ENCODE data around the gene ZNF430. TPM values are rescaled to one million over a fixed set of nuclear protein-coding genes. Genes with fewer than 3 reads are reported as not detected.

Gene ZNF430
- total and polyA plus RNA-seq, 2 experiments from 2014 or later: 13.1 to 20.0 TPM

DNA sequence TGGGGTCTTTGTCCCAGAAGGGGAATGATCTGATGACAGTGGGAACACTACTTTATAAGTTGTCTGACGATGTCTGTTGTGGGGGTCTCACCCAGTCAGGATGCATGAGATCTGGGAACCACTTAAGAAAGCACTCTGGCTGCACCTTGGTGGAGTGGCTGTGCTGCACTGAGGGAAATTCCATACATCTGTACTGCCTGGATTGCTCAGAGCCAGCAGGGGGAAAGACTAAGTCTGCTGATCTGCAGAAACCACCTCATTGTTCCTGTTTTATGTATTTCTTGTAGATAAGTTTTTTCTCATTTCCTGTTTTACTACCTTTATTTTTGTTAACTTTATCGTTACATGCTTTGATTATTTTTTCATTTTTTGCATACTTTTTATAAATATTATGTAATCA is 27.3 kb downstream of the ZNF430 start (continued):
- TF ChIP-seq, protein P1, sequence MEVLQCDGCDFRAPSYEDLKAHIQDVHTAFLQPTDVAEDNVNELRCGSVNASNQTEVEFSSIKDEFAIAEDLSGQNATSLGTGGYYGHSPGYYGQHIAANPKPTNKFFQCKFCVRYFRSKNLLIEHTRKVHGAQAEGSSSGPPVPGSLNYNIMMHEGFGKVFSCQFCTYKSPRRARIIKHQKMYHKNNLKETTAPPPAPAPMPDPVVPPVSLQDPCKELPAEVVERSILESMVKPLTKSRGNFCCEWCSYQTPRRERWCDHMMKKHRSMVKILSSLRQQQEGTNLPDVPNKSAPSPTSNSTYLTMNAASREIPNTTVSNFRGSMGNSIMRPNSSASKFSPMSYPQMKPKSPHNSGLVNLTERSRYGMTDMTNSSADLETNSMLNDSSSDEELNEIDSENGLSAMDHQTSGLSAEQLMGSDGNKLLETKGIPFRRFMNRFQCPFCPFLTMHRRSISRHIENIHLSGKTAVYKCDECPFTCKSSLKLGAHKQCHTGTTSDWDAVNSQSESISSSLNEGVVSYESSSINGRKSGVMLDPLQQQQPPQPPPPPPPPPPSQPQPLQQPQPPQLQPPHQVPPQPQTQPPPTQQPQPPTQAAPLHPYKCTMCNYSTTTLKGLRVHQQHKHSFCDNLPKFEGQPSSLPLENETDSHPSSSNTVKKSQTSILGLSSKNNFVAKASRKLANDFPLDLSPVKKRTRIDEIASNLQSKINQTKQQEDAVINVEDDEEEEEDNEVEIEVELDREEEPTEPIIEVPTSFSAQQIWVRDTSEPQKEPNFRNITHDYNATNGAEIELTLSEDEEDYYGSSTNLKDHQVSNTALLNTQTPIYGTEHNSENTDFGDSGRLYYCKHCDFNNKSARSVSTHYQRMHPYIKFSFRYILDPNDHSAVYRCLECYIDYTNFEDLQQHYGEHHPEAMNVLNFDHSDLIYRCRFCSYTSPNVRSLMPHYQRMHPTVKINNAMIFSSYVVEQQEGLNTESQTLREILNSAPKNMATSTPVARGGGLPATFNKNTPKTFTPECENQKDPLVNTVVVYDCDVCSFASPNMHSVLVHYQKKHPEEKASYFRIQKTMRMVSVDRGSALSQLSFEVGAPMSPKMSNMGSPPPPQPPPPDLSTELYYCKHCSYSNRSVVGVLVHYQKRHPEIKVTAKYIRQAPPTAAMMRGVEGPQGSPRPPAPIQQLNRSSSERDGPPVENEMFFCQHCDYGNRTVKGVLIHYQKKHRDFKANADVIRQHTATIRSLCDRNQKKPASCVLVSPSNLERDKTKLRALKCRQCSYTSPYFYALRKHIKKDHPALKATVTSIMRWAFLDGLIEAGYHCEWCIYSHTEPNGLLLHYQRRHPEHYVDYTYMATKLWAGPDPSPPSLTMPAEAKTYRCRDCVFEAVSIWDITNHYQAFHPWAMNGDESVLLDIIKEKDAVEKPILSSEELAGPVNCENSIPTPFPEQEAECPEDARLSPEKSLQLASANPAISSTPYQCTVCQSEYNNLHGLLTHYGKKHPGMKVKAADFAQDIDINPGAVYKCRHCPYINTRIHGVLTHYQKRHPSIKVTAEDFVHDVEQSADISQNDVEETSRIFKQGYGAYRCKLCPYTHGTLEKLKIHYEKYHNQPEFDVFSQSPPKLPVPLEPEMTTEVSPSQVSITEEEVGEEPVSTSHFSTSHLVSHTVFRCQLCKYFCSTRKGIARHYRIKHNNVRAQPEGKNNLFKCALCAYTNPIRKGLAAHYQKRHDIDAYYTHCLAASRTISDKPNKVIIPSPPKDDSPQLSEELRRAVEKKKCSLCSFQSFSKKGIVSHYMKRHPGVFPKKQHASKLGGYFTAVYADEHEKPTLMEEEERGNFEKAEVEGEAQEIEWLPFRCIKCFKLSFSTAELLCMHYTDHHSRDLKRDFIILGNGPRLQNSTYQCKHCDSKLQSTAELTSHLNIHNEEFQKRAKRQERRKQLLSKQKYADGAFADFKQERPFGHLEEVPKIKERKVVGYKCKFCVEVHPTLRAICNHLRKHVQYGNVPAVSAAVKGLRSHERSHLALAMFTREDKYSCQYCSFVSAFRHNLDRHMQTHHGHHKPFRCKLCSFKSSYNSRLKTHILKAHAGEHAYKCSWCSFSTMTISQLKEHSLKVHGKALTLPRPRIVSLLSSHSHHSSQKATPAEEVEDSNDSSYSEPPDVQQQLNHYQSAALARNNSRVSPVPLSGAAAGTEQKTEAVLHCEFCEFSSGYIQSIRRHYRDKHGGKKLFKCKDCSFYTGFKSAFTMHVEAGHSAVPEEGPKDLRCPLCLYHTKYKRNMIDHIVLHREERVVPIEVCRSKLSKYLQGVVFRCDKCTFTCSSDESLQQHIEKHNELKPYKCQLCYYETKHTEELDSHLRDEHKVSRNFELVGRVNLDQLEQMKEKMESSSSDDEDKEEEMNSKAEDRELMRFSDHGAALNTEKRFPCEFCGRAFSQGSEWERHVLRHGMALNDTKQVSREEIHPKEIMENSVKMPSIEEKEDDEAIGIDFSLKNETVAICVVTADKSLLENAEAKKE (CRISPR knock-in tag; IDR thresholded peaks at IDR 0.05): no peak
- TF ChIP-seq EZH2 (IDR thresholded peaks at IDR 0.05; ENCODE audit: low read depth, unreplicated experiment): no peak

- H3K9me3 Mint-ChIP-seq: peaks cover 19% of the 10 kb centered on the region; the same call in 2 of the 3 replicates
- H3K79me2 ChIP-seq (replicated peaks; ENCODE audit: insufficient read depth): peaks cover 19% of the 10 kb centered on the region; the same call in 1 of the 2 replicates
- peaks cover 12% of the 10 kb centered on the region; the same call in 1 of the 2 replicates for H3K36me3 ChIP-seq (ENCODE audit: insufficient read depth)
- no peaks in the 10 kb centered on the region for H3K9me2 ChIP-seq (ENCODE audit: insufficient read depth)
- H3K27ac Mint-ChIP-seq: no peak overlapping the region
- no peak overlapping the region for H3K4me3 Mint-ChIP-seq
- no peak overlapping the region for H3K4me3 ChIP-seq
- H3K4me1 Mint-ChIP-seq: no peaks in the 10 kb centered on the region
- peaks cover 59% of the 10 kb centered on the region for H3K36me3 Mint-ChIP-seq (ENCODE audit: low read depth)
- peaks cover 1% of the 10 kb centered on the region for H3K27me3 Mint-ChIP-seq (ENCODE audit: insufficient read depth, low read depth, poor library complexity)
- no peak overlapping the region for H3K4me2 ChIP-seq
- no peak overlapping the region for H2AFZ ChIP-seq
- H3K27me3 ChIP-seq (ENCODE audit: insufficient read depth): no peaks in the 10 kb centered on the region
- no peaks in the 10 kb centered on the region for H3K4me1 ChIP-seq (ENCODE audit: insufficient read depth)
- H3K27ac ChIP-seq (ENCODE audit: low read depth): no peak overlapping the region
- no peaks in the 10 kb centered on the region for H3F3A ChIP-seq (replicated peaks; ENCODE audit: low read depth)
- H4K20me1 ChIP-seq (replicated peaks; ENCODE audit: insufficient read depth): 0 out of 2 replicates have a peak, but pooled peaks cover 7% of the 10 kb centered on the region
- DNase-seq (ENCODE audit: low spot score) (no peak), ATAC-seq (no peak)
- TF ChIP-seq EZH2phosphoT487 (IDR thresholded peaks at IDR 0.05; ENCODE audit: unreplicated experiment): no peak
- TF ChIP-seq, protein P1 (CRISPR knock-in tag; IDR thresholded peaks at IDR 0.05): no peak
- TF ChIP-seq, protein P2, sequence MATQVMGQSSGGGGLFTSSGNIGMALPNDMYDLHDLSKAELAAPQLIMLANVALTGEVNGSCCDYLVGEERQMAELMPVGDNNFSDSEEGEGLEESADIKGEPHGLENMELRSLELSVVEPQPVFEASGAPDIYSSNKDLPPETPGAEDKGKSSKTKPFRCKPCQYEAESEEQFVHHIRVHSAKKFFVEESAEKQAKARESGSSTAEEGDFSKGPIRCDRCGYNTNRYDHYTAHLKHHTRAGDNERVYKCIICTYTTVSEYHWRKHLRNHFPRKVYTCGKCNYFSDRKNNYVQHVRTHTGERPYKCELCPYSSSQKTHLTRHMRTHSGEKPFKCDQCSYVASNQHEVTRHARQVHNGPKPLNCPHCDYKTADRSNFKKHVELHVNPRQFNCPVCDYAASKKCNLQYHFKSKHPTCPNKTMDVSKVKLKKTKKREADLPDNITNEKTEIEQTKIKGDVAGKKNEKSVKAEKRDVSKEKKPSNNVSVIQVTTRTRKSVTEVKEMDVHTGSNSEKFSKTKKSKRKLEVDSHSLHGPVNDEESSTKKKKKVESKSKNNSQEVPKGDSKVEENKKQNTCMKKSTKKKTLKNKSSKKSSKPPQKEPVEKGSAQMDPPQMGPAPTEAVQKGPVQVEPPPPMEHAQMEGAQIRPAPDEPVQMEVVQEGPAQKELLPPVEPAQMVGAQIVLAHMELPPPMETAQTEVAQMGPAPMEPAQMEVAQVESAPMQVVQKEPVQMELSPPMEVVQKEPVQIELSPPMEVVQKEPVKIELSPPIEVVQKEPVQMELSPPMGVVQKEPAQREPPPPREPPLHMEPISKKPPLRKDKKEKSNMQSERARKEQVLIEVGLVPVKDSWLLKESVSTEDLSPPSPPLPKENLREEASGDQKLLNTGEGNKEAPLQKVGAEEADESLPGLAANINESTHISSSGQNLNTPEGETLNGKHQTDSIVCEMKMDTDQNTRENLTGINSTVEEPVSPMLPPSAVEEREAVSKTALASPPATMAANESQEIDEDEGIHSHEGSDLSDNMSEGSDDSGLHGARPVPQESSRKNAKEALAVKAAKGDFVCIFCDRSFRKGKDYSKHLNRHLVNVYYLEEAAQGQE (IDR thresholded peaks at IDR 0.05; ENCODE audit: unreplicated experiment): no peak
- TF ChIP-seq EZH2 (IDR thresholded peaks at IDR 0.05; ENCODE audit: low read depth, unreplicated experiment): no peak
- TF ChIP-seq ZNF331 (CRISPR knock-in tag; IDR thresholded peaks at IDR 0.05; ENCODE audit: low read depth): no peak
Measured at GRCh38 chr19:21052902-21053301, 32.4 kb downstream of the ZNF430 start.

All from GM23338 (cell line).